ENCODE measurements around the gene CPNE9.
A peak's percentile ranks its signal among the peaks of the same experiment; 100 is the strongest.

CPNE9 gene

DNA sequence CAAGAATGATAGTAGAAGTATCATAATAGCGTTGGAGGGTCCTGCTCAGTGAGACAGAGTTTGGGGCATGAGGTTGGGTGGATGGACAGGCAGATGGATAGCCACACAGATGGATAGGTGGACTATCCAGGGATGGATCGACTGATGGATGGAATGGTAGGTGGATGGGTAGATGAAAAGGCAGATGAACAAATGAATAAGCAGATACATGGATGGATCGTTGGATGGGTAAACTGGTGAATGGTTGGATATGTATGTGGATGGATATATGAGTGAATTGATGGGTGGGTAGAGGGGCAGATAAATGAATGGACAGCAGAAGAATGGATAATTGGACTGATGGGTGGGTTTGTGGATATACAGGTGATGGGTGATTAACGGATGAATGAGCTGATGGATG lies 9.5 kb downstream of the CPNE9 start:
- TF ChIP-seq Cebpa-rat (IDR thresholded peaks at IDR 0.05), result no peak
- Histone ChIP-seq H3K9ac (no peak overlapping the region), H3K4me3 (no peak overlapping the region), H3K9me3 (no peaks in the 10 kb centered on the region), H3K4me1 (peaks cover 5% of the 10 kb centered on the region; the same call in 1 of the 2 replicates), H3K27me3 (no peaks in the 10 kb centered on the region), H3K27ac (no peak overlapping the region), H3K36me3 (no peaks in the 10 kb centered on the region), H3K4me2 (no peak overlapping the region), H4K20me1 (no peaks in the 10 kb centered on the region)

DNA sequence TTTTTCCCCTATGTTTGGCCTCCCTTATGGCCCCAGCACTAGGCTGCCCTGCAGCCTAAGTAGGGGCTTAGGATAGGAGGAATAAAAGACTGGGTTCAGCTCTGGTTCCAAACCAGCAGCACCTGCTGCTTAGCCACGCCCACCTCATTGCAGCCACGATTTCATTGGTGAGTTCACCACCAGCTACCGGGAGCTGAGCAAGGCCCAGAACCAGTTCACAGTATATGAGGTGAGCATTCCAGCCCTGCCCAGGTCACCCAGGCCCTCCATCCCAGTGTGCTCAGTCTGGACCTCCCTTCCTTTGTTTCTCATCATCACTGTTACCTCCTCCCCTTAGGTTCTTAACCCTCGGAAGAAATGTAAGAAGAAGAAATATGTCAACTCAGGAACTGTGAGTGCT lies 11.5 kb downstream of the CPNE9 start:
- no peaks in the 10 kb centered on the region for H3K9me3 ChIP-seq
- no peak overlapping the region for H3K4me3 ChIP-seq
- no peak overlapping the region for H3K4me2 ChIP-seq
- no peaks in the 10 kb centered on the region for H3K27me3 ChIP-seq
- H3K27ac ChIP-seq, result no peak overlapping the region
- no peaks in the 10 kb centered on the region for H4K20me1 ChIP-seq
- H3K36me3 ChIP-seq, result no peaks in the 10 kb centered on the region
- no peak for TF ChIP-seq Cebpa-rat (IDR thresholded peaks at IDR 0.05)
- peaks cover 9% of the 10 kb centered on the region for H3K4me1 ChIP-seq
- H3K9ac ChIP-seq, result no peak overlapping the region

DNA sequence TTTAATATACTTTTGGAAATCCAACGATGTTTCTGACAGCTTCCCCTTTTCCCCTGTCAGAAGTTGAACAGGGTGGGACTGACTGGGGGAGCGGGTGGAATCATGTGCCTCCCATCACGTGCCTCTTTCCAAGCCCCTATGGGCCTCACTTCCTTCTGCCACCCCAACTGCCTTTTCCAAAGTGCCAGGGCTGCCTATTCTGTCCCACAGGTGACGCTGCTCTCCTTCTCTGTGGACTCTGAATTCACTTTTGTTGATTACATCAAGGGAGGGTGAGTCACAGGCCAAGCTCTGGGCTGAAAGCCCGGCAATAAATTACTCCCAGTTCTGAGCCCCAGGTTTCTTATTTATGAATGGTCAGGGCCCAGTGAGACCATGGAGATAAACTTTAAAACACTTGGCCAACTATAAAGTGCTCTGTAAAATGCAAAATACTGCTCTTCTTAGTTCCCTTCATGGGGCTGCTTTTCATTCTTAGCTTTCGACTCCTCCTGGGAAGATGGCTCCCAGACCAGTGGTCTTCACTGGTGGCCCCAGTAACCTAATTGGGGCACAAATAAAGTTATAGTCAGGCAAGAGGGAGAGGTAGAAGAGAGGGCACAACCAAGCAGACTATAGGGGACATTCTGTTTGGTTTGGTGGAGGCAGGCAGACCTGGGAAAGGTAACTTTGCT lies 12.3 kb downstream of the CPNE9 start:
- peaks cover 17% of the 10 kb centered on the region for H3K4me1 ChIP-seq
- H3K27ac ChIP-seq, result no peak overlapping the region
- H3K9me3 ChIP-seq, result no peaks in the 10 kb centered on the region
- H3K4me2 ChIP-seq, result no peak overlapping the region
- H3K4me3 ChIP-seq, result no peak overlapping the region
- H3K9ac ChIP-seq, result no peak overlapping the region
- no peaks in the 10 kb centered on the region for H3K27me3 ChIP-seq
- TF ChIP-seq Cebpa-rat (IDR thresholded peaks at IDR 0.05), result no peak
- H3K36me3 ChIP-seq, result no peaks in the 10 kb centered on the region
- no peaks in the 10 kb centered on the region for H4K20me1 ChIP-seq

- no peak overlapping the region for H3K4me3 ChIP-seq
- no peak for TF ChIP-seq Cebpa-rat (IDR thresholded peaks at IDR 0.05)
- H3K4me2 ChIP-seq, result no peak overlapping the region
- H3K27me3 ChIP-seq, result no peaks in the 10 kb centered on the region
- H3K9me3 ChIP-seq, result no peaks in the 10 kb centered on the region
- no peaks in the 10 kb centered on the region for H3K36me3 ChIP-seq
- H4K20me1 ChIP-seq, result no peaks in the 10 kb centered on the region
- no peak overlapping the region for H3K9ac ChIP-seq
- no peak overlapping the region for H3K27ac ChIP-seq
- H3K4me1 ChIP-seq, result peaks cover 28% of the 10 kb centered on the region
These were observed 13.3 kb downstream of the CPNE9 start for GRCh38 chr3:9716801-9717555.

DNA sequence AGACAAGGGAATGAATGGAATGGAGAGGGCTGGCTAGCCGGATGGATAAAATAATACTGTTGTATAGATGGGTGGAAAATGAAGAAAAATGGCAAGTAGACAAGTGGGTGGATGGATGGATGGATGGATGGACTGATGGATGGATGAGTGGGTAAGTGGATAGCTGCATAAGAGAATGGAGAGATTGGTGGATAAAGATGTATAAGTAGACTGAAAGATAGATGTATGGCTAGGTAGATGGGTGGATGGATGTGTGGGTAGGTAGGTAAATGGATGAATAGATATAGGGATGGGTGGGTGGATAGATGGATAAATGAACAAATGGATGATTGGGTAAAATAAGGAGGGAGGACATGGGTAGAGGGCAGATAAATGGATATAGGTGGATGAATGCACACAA lies 13.9 kb downstream of the CPNE9 start:
- H3K4me1 ChIP-seq, result peaks cover 31% of the 10 kb centered on the region
- no peaks in the 10 kb centered on the region for H3K9me3 ChIP-seq
- H3K27me3 ChIP-seq, result no peaks in the 10 kb centered on the region
- H3K36me3 ChIP-seq, result no peaks in the 10 kb centered on the region
- no peak overlapping the region for H3K4me3 ChIP-seq
- TF ChIP-seq Cebpa-rat (IDR thresholded peaks at IDR 0.05), result no peak
- no peak overlapping the region for H3K4me2 ChIP-seq
- no peak overlapping the region for H3K27ac ChIP-seq
- no peak overlapping the region for H3K9ac ChIP-seq
- H4K20me1 ChIP-seq, result no peaks in the 10 kb centered on the region

- no peaks in the 10 kb centered on the region for H4K20me1 ChIP-seq
- no peak overlapping the region for H3K4me2 ChIP-seq
- H3K4me1 ChIP-seq, result peaks cover 31% of the 10 kb centered on the region
- no peaks in the 10 kb centered on the region for H3K27me3 ChIP-seq
- no peak for TF ChIP-seq Cebpa-rat (IDR thresholded peaks at IDR 0.05)
- H3K4me3 ChIP-seq, result no peak overlapping the region
- H3K9me3 ChIP-seq, result no peaks in the 10 kb centered on the region
- no peaks in the 10 kb centered on the region for H3K36me3 ChIP-seq
- no peak overlapping the region for H3K27ac ChIP-seq
- H3K9ac ChIP-seq, result no peak overlapping the region
These were observed 14.5 kb downstream of the CPNE9 start for GRCh38 chr3:9718118-9718517.

DNA sequence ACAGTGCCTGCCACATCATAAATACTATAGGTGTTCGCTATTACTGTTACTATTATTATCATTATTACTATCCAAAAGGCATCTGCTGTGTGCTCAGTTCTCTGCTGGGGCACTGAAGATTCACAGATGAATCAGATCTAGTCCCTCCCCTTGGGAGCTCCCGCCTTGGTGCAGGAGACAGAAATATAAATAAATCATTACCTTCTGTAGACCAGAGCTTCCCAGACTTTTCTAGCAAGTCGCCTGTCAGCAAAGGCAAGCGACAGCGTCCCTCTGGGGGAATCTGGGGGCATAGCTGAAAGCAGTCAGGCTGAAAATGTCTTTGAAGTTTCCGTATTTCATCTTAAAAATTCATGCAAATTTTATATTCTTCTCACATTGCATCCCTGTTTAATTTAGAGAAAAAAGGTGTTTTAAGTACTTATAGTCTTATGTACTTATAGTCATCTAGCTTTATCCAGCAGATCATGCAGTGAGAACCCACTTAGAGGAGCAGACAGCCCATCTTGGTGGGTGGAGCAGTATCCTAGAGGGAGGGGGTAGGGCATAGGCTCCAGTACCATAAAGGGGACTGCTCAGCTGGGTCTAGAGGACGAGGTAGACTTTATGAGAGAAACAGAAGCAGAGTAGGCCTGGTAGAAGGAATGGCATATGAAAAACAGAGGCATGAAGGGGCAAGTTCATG lies 17.5 kb downstream of the CPNE9 start:
- no peaks in the 10 kb centered on the region for H3K36me3 ChIP-seq
- no peaks in the 10 kb centered on the region for H4K20me1 ChIP-seq
- H3K4me1 ChIP-seq, result peaks cover 31% of the 10 kb centered on the region
- peak overlapping the region; percentile 67 for H3K4me2 ChIP-seq
- TF ChIP-seq Cebpa-rat (IDR thresholded peaks at IDR 0.05), result no peak
- no peaks in the 10 kb centered on the region for H3K27me3 ChIP-seq
- H3K9me3 ChIP-seq, result no peaks in the 10 kb centered on the region
- peak overlapping the region; percentile 16; the same call in 1 of the 2 replicates for H3K9ac ChIP-seq
- H3K27ac ChIP-seq, result no peak overlapping the region
- no peak overlapping the region for H3K4me3 ChIP-seq

GRCh38 chr3:9721700-9722060 lies 18.0 kb downstream of the CPNE9 start:
- no peaks in the 10 kb centered on the region for H3K27me3 ChIP-seq
- H3K9me3 ChIP-seq, result no peaks in the 10 kb centered on the region
- peak overlapping the region; percentile 67 for H3K4me2 ChIP-seq
- H4K20me1 ChIP-seq, result no peaks in the 10 kb centered on the region
- peaks cover 36% of the 10 kb centered on the region for H3K4me1 ChIP-seq
- H3K36me3 ChIP-seq, result no peaks in the 10 kb centered on the region
- H3K9ac ChIP-seq, result no peak overlapping the region
- no peak for TF ChIP-seq Cebpa-rat (IDR thresholded peaks at IDR 0.05)
- no peak overlapping the region for H3K27ac ChIP-seq
- no peak overlapping the region for H3K4me3 ChIP-seq

DNA sequence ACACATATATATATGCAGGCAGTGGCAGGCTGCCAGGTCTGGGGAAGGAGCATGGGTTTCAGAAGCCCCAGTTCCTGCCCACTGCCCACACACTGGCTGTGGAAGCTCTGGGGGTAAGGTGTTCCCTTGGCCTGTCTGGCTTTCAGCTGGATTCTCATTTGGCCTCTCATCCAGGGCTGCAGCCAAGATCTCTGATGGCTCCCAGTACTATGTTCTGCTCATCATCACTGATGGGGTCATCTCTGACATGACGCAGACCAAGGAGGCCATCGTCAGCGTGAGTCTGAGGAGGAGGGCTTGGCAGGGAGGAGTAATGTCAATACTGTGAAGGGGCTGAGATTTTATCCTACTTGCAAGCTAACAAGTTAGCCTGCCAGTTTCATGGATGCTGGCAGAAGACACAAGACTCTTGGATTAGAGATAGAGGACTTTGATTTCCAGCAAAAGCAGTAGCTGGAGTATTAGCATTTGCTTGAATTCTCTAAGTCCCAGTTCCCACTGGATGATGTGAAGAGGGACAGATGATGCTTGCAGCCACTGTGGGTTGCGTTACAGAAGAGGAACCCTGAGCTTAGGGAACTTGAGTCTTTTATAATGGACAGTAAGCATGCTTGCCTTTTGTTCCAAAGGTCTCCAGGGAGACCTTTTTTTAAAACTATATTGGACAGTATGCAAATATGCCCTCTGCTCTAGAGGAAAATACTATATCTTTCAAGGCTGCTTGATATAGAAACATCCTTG lies 22.3 kb downstream of the CPNE9 start:
- Histone ChIP-seq H3K4me1 (peaks cover 43% of the 10 kb centered on the region), H3K9me3 (no peaks in the 10 kb centered on the region), H3K9ac (no peak overlapping the region), H3K36me3 (no peaks in the 10 kb centered on the region), H3K4me3 (no peak overlapping the region), H3K27me3 (no peaks in the 10 kb centered on the region), H4K20me1 (no peaks in the 10 kb centered on the region), H3K27ac (no peak overlapping the region), H3K4me2 (no peak overlapping the region)
- TF ChIP-seq Cebpa-rat (IDR thresholded peaks at IDR 0.05), result no peak

All from BLaER1 (cell line).